Endometrial microvascular endothelial cells (primary cell): Measurements from ENCODE around the gene S100PBP. TPM values are rescaled to one million over a fixed set of nuclear protein-coding genes. Genes with fewer than 3 reads are reported as not detected.

ENCODE experiments used
- in situ Hi-C: cut with HindIII; loops from 2 replicates; pipeline ENCODE4 v1.10.0; 2017; ENCODE audit warnings: low sequenced_read_pairs, low pct_unique_long_range_greater_than_20kb; ENCODE audit errors: inconsistent ontology term
- total RNA-seq: library from RNA; depleted of rRNA; stranded (reverse); fragments of >200 nt; gene quantifications from one replicate; pipeline ENCODE4 v1.2.3, GENCODE V29; 2015; ENCODE audit errors: inconsistent ontology term

The S100PBP gene
- total RNA-seq, 1 donor from 2014 or later = 28.4 TPM

DNA sequence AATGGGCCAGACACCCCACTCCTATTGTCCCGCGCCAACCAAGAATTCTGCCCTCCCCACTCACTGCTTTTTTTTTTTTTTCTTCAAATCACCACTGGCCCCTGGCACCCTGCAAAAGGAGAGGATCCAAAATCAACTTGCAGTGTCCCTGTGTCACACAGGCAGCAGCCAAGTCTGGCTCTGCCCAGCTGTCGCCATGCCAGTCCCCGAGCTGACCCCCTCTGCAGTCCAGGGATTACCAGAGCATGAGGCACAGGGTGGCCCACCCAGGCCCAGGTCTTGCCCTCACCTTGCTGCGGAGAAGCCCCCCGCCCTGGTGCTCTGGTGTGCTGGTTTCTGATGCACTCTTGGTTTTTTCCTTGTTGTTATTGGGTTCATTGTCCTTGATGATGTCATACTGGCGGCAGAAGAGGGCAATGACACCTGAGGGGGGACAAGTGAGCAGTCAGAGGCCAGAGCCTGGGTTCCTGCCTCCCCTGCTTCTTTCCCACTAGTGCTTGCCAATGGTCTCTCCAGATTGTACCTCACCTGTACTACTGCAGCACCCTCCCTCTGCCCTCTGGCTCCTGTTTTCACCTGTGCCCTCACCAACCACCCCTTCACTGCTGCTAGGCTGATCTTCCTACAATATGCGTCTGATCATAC is 47.0 kb downstream of the S100PBP start:
- in situ Hi-C loops = no loop called here

DNA sequence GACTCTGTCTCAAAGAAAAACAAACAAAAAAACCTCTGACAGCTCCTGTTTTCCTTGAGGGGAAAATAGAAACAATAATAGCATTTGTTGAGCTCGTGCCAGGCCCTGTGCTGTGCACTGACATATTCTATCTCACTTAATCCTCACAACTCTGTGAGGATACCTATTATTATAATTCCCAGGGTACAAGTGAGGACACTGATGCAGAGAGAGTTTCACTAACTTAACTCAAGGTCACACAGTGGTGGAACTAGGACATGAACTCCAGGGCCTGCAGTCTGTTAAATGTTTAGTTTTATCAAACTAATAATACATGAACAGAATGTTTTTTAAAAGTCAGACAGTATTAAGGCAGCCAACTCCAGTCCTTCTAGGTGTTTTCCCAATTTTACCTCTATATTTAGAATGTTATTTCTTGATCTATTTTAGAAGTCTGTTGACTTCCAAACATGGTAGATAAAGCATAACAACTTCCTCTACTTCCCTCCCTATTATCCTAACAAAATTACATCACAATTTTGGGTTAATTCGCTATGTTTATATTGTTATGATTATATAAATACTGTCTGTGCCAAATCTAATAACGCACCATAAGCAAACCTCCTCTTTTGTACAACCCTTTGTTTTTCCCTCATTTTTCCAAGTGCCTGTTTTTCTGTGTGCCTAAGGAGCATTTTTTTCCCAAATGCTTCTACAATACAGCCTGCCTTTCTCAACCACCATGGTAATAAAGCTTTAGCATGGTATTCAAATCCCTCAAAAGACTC is 48.4 kb downstream of the S100PBP start:
- in situ Hi-C loops = no loop called here

GRCh38 chr1:32867151-32867550 is 49.7 kb downstream of the S100PBP start:
- in situ Hi-C loops = no loop called here

DNA sequence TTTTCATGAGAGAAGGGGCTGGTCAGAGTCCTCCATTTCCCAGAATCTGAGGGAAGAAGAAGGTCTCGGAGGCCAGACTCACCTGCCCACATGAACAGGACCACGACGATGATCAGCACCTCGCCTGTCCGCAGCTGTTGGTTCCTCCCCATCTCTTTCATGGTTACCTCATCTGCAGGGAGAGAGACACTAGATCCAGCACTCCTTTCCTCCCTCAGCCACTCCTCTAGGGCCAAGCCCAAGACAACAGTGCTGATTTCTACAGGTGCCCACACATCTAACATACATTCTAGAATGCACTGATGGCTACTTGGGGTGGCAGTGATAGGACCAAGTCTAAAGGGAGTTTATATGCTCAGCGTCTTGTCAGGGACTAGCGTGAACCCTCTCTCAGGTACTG is 50.2 kb downstream of the S100PBP start:
- in situ Hi-C loops = no loop called here

DNA sequence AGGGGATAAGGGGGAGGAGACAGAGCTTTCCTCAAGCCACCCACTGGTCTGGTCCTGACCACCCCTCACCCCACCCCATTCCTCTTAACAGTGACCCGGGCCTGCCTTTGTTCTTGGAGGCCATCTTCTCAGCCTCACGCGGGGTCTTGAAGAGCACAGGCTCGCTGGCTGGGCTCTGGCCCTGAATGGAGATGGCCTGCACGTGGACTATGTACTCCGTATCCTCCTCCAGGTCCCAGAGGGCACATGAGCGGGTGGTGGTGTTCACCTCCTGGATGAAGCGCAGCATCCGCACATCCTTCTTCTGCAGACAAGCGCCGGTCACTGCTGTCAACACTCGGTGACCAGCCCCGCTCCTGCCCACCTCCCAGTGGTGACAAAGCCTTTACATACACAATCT is 50.6 kb downstream of the S100PBP start:
- in situ Hi-C loops = no loop called here

DNA sequence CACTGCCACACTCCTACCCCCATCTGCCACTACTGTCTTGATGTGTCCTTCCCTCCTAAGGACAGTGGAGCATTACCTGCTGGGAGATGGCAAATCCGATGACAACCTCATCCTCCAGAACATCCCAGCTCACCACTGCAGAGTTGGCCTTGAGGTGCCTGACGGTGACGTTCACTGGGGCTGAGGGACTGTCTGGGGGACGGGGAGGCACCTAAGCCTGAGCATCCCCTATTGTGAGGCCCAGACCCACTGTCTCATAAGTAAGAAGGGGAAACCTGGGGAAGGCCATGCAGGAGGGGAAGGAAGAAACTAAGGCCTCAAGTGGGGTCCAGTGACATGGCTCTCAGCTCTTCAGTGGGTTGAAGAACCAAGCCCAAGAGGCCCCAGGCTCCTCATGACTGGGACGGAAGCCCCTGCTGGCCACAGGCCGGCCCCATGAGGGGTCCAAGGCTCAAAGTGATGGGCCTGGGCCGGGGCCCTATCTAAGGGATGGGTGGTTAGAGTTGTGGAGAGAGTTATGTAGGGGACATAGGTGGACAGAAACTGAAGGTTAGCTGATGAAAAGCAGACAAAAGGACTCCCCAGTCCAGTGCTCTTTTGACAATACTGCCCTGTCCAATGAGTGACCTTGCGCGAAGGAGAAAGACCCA is 51.5 kb downstream of the S100PBP start:
- in situ Hi-C loops = no loop called here

DNA sequence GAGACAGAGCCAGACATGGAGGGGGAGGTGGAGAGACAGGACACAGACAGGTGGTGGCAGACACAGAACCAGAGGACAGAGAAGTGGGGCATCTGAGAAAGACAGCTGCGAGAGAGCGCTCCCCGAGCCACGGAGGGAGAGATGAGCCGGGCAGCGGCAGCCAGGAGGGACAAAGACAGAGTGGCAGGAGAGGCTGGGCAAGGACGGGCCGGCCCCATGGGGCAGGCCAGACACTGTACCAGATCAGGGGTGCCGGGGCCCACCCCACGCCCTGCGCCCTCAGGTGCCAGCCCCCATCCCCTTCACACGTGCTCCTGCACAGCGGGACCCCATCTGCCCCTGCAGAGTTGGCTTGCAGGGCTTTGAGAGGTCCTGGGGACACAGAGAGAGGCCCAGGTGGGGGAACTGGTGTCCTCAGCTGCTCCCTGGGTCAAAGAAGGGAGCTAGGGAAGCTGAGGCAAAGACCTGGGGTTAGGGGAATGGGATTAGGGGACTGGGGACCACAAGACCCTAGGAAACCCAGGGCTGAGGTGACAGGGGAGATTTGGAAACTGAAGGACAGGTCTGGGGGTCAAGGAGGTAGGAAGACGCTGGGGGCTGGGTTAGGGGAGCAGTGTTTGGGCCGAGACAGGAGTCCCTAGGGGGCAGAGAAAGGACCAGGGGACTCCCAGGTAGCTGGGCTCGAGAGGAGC is 52.6 kb downstream of the S100PBP start:
- in situ Hi-C loops = no loop called here

DNA sequence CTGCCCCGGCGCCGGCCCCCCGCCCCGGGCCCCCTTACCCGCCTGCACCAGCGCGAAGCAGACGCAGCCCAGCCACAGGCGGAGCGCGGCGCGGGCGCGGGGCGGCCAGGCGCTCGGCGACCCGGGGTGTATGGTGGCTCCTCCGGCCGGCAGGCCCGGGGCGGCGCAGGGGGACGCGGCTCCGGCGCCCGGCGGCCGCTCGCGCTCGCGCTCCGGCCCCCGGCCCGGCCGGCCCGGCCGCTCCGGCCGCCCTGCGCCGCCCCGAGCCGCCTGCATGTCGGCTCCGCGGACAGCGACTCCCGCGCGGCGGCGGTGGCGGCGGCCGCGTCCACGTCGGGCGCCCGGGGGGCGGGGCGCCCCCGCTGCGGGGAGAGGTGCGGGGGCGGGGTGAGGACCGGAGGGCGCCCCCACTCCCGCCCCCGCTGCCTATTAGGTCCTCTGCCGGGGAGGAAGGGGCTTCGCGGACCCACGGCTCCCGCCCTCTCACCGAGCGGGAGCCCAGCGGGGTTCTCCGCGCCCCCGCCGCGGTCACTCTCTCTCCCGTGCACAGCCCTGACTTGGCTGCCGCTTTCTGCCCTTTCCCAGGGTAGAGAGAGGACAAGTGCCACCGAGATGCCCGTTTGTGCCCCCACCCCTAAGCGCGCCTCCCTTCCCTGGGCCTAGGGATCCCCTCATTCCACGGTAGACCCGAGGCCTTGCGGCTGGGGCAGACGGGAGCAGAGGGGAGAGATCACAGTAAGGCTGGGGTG is 53.3 kb downstream of the S100PBP start, which contains the start of gene FNDC5:
FNDC5 (minus strand) TSS at position 298 of the 749 bp plus-strand sequence.
- in situ Hi-C loops = no loop called here

DNA sequence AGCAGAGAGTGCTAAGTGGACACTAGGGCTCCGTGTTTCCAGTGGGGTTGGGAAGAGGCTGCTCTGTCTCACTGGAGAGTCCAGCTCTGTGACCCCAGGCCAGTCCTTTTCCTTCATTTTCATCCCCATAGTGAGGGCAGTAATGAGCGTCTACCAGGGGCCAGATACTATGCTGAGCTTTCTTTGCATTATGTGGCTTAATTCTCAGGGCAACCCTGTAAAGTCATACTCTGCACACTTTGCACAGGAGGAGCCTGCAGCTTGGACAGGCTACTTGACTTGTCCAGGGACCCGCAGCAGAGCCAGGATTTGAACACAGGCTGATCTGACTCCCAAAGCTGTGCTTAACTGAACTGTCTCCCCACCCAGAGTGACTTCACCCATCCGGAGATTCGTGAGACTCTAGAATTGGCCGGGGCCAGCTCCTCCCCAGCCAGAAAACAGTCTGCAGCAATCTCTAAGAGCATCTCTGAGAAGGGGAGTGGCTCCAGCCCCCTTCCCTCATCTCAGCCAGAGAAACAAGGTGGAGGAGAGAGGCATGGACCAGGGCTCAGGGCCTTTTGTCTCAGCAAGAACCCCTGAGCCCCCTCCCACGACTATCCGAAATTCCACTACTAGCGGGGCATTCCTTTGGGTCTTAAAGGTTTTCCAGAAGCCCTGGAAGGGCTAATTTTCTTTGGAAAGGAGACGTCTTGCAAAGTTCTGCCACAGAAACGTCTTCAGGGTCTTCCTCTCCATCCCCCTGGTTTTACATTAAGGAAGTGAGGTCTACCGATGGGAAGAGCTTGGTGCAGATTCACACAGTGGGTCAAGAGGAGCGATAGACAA is 54.1 kb downstream of the S100PBP start:
- in situ Hi-C loops = no loop called here

DNA sequence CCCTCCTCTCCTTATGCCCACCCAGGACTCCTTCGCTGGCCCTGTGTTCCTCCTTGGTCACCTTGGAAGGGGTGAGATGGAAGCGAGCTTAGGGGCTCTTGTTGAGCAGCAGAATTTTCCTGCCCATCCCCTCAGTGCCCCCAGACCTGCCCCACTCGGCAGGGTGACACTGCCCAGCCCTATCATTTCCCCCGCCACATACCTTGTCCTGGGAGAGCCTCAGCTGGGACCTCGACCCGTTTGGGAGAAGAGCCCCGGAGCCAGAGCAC is 54.7 kb downstream of the S100PBP start:
- in situ Hi-C loops = no loop called here

GRCh38 chr1:32873484-32873883 is 56.0 kb downstream of the S100PBP start:
- in situ Hi-C loops = no loop called here

- in situ Hi-C loops = no loop called here
Measured at GRCh38 chr1:32874860-32875752, 57.7 kb downstream of the S100PBP start.

DNA sequence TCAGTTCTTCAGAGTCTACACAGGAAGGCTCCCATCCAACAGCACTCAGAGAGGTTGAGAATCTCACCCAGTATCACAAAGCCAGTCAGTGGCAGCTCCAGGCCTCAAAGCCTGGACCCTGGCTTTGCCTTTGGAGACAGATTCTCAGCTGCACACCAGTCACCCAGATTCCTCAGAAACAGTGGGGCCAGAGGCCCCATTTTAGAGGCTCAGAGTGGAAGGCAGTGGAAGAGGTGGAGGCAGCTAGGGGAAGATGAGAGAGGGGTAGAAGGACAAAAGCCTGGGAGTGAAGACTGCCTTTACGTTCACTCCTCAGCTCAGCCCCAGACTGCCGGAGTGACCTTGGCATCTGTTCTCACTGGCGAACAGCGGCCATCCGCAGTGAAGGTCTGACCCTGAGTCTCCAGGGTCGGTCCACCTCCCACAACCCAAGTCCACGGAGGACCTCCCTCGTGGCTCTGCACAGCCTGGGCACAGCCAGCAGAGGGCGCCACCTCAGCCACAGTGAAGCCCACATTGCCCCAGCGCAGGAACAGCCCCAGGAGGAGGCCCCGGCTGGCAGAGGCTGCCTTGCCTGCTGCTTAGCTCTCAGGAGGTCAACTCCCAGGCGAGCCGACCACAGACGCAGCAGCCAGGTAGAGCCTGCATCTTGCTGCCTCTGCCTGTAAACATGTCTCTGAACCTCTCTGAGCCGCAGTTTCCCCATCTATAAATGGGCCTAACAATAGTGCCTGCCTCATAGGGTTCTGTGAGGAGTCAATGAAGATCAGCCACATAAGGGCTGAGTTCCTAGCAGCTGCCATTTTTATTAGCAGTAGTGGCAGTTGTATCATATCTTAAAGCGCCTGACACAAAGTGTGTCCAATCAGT is 59.1 kb downstream of the S100PBP start:
- in situ Hi-C loops = no loop called here

DNA sequence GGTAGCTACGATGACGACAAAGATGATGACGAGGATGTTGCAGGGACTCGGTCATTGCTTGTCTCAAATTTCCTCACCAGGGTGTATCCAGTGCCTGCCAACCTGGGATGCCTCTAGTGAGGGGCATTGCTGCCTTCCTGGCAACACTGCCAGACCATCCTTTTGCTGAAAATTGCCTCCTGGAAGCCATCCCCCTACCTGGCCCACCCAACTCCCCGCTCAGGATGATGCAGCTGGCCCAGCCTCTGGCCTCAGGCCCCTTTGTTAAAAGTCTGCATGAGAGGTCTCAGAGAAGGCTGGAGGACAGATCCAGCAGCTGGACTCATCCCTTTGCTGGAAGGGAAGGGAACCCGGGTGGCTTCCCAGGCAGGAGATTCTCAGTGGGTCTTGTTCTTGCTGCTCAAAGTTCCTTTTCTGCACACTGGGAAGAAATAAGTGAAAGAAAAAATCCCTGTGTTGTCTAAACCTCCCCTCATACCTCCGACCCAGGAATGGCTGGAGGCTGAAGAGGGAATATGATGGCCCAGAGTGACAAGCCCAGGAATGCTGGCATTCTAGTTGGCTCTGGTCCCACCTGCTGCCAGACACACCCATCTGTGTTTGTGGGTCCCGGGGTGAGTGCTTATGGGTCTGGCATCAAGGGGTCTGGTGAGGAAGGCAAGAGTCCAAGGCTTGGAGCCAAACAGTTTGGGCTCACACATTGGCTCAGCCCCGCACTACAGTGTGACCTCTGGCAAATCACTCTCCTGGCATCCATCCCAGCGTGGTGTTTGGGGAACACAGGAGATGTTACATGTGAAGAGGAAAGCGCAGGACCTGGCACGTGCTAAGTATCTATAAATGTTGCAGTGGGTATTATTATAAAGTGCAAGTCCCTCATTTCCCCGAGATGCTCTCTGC is 60.0 kb downstream of the S100PBP start:
- in situ Hi-C loops = no loop called here

- in situ Hi-C loops = no loop called here
Measured at GRCh38 chr1:32878183-32878582, 60.7 kb downstream of the S100PBP start.

DNA sequence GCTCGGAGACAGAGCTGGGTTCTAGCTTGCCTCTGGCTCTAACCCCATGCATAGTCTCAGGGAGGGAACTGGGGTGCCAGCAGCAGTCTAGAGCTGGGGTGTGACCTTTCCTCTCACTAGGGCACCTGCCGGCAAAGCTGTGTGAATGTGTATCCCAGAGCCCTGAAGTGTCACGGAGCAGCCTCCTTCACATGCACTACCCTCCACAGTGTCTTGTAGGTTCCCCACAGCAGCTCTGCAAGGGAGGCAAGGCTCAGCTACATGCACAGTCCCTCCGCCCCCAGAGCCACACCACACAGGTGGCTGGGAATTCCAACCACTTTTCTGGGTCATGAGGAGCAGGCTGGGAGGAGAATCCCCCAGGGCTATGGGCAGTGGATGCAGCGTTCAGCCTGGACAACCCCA is 61.2 kb downstream of the S100PBP start:
- in situ Hi-C loops = no loop called here
